NCI-H526 (cell line): ENCODE measurements around the gene KBTBD13.
A peak's percentile ranks its signal among the peaks of the same experiment; 100 is the strongest.
"Not testable (repeated sequence)": the region's sequence is repeated elsewhere in the genome, so short reads cannot be mapped to it uniquely, and the experiment has no call there.

Source experiments
- DNase-seq, 2 experiments: peaks; one replicate each; lab custom pipeline; 2025; lab: John Stamatoyannopoulos, UW

Gene KBTBD13

GRCh38 chr15:65076486-65077290 is at the start of gene KBTBD13:
KBTBD13 (plus strand) TSS chr15:65076746; CDS start chr15:65076816, 70 bp downstream.
- DNase-seq = no peak

DNA sequence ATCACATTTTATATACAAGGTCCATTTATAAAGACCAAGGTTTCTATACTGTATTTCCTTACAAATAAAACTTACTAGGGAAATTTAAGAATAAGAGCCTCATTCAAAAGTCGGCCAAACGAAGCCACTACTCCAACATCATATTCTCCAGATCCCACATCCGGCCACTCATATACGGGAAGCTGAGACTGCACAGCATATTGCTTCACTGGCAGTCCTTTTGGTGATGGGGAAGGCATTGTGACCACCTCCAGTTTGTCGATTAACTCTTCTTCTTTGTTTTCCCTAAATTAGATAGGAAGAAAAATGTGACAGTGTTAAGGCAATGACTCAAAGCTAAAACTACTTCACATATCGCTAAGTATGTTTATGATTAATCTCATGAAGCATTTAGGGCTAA is 49.8 kb upstream of the KBTBD13 start:
- no peak for DNase-seq

DNA sequence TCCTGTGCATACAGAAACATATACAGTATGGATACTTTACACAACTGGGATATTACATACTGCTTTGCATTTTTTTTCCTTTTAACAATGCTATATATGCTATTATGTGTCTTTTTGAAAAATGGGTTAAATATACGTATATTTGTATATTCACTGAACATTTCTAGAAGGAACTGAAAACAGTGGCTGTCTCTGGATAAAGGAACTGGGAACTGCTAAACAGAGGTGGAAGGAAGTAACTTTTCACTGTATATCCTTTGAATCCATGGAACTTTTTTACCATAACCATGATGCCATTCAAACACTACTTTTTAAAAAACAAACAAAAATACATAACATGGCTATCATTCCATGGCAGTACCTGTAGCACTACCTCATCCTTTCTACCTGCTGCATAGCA is 49.0 kb upstream of the KBTBD13 start:
- no peak for DNase-seq

DNA sequence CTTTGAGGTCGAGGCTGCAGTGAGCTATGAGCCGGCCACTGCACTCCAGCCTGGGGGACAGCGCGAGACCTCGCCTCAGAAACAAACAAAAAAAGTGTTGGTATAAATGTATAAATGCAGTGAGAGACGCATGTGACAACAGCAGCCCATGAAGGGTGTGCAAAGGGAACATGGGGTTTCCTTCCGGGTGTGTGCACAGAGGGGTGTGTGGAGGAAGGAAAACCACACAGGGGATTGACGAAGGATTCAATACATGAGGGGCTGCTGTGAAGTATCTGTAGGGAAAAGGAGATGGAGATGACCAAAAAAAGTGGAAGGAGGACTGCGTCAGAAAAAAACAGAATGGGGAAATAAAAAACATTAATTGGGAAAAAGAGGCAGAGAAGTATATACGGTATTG is 48.2 kb upstream of the KBTBD13 start:
- no peak for DNase-seq

DNA sequence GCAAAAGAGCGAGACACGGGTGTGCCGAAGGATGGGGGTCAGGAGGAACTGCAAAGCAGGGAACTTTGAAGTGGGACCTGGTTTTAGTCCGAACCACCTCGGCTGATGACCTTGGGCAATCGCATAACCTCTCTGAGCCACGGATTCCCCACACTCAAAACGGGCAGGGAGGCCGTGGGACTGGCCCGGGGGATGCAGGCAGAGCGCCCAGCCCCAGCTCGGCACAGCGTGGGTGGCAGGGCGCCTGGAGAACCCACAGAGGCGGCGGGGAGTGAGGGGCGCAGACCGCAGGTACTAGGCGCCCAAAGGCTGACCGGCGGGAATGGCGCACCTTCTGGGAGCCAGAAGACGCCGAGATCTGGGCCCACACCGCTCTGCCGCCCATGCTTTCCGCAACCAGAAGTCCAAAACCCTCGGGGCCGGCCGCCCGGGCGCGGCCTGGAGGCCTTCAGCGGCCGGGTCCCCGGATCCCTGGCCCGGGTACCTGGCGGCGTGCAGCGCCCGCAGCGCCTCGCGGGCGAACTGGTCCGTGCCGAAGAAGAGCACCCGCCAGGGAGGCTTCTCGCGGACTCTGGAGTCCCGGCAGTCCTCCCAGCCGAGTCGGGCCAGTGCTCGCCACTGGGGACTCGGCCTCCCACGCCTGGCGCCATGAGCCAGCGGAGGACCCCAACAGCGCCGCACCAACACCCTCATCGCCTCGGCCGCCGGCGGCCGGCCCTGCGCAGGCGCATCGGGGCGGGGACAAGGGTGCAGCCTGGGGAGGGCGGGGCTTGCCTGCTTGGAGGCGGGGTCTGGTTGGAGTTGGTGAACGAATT is 47.4 kb upstream of the KBTBD13 start, which contains the start of gene MTFMT:
Gene MTFMT (minus strand): TSS at position 719 of the 815 bp plus-strand sequence. CDS start 26 bp downstream, at position 693.
- peak; percentile 58 to 91 for DNase-seq

DNA sequence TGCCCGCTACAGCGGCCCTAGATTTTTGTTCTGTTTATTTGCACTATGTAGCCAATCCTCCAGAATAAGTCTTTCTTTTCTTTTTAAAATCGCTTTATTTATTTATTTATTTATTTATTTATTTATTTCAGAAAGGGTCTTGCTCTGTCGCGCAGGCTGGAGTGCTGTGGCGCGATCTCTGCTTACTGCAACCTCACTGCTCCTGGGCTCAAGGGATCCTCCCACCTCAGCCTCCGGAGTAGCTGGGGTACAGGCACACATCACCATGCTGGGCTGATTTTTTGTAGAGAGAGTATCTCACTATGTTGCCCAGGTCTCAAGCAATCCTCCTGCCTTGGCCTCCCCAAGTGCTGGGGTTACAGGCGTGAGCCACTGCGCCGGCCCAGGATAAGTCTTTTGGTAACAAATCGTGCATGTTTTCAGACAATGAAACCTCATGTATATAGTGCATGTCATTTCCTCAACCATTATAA is 46.8 kb upstream of the KBTBD13 start:
- DNase-seq = no peak

- peak; percentile 74 to 88 for DNase-seq
These were observed 43.6 kb upstream of the KBTBD13 start for GRCh38 chr15:65032801-65033537.

DNA sequence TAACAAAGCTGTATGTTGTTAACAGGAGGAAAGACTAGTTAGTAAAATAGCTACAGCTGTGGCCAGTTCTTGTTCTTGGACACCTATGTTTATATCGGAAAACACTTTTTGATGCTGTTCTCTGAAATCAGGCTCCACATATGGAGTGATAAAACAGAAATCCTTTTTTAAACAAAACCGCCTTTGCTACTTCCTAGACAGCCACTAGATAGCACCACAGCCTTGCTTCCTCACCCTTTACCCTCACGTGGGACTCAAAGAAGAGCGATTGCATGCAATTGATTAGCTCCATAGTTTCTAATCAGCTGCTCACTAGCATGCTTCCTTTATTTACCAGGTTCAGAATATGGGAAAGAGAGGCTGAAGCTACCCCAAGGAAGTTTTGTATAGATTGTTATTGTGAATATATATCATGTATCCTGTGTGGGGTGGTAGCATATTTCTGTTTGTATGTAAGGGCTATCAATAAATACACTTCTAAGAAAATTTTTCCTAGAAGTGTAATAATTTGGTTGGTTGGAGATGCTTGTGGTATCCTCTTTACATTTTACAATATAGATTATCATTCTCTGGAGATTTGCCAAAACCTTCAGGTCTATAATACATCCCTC is 42.8 kb upstream of the KBTBD13 start:
- DNase-seq = peak; percentile 40 to 56

DNA sequence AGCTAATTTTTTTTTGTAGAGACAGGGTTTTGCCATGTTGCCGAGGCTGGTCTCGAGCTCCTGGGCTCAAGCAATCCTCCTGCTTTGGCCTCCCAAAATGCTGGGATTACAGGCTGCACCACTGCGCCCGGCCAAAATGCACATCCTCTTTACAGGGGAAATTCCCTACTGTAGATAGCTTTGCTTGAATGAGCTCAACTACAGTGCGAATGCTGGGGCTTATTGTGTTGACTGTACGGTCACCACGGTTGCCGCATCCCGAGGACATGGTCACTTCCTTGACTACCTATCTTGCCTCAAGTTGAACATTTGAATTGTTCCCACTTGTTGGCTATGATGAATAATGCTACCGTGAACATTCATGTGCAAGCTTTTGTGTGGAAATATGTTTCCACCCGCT is 41.8 kb upstream of the KBTBD13 start:
- DNase-seq = no peak

DNA sequence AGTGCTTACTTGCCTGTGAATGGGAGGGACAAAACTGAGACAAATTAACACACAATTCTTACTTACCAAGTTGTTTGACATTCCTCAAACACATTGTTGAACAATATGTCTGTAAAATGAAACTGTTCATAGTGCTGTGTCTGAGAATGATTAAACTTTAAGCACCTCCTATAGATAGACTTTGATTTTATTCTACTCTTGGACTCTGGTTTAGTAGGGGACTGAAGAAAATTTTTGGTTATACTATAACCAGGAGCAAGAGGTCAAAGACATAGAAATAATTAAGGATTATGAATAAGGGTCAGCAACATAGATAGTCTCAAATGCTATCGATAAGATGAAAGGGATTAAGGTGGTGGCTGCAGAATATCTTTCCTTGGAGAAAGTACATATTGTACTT is 39.2 kb upstream of the KBTBD13 start:
- DNase-seq = no peak

- DNase-seq = no peak
These were observed 38.1 kb upstream of the KBTBD13 start for GRCh38 chr15:65038428-65038827.

GRCh38 chr15:65038836-65039235 is 37.7 kb upstream of the KBTBD13 start:
- no peak for DNase-seq

- no peak for DNase-seq
These were observed 36.1 kb upstream of the KBTBD13 start for GRCh38 chr15:65040461-65040860.

DNA sequence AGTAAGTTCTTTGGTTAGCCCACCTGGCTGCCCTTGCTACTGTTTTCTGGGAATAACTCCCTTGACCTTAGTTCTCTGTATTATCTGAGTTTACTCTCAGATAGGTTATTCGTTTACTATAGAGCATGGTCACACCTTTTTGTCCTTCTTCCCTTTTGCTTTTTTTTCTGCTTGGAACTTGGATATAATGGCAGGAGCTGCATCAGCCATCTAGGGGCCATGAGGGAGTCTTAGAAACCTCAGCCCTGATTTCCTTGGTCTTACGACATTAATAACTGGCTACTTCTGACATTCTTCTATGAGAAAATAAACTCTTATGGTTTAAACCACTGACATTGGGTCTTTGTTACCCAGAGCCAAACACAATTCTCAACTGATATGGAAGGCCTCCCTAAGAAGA is 34.8 kb upstream of the KBTBD13 start:
- DNase-seq = no peak

GRCh38 chr15:65042776-65043327 is 33.7 kb upstream of the KBTBD13 start:
- no peak for DNase-seq

GRCh38 chr15:65044218-65044617 is 32.3 kb upstream of the KBTBD13 start:
- DNase-seq = not testable (repeated sequence)

DNA sequence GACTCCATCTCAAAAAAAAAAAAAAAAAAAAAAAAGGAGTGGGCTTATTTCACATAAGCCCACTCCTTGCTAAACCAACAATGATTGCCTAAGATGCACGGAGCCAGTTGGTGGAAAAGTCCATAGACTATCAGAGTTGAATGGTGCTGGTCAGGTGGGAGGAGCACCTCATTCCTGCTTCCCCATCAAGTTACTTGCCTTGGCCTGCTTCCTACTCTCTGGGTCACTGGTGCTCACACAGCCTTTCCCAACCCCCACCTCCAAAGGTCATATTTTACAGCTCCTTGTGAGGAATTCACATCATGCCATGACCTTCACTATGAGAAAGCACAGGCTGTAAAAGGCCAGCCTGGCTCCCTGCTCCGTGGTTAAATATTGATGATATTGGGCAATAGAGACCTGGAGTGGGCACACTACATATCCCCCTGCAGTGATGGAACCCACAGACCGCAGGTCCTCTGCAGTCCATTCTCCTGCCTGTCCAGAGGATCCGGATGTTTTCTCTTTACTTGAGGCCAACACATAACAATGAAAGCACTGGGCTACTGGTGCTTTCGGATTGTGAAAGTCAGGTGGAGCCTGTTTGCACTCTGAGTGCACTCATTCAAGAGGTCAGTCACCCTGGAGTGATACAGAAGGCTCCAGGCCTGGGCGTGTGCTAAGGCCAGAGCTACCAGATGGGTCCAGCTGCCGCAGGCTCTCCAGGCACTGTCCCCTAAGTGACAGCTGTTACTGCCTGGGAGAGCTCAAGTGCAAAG is 31.6 kb upstream of the KBTBD13 start, which contains the start of gene SLC51B:
Gene SLC51B (plus strand): TSS at position 664 of the 758 bp plus-strand sequence. CDS start 4,618 bp downstream, outside the sequence.
- DNase-seq = peak in 1 of 2 experiments; percentile 67

DNA sequence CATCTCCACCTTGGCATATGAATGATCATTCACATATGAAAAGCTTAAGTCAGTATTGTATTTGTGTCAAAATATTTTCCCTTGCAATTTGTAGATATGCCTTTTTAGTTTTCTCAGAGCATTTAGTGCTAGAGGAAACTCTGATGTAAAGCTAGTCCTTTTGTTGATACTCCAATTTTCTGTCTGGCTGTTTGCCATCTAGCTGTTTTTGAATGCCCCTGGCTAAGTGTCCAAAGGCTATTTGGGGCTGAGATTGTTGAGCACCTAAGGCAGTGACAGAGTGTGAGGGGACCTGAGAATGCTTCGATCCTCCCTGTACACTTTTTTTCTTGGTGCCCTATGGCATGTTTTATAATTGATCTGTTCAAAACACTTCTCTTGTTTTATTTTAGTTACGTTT is 28.3 kb upstream of the KBTBD13 start:
- no peak for DNase-seq

DNA sequence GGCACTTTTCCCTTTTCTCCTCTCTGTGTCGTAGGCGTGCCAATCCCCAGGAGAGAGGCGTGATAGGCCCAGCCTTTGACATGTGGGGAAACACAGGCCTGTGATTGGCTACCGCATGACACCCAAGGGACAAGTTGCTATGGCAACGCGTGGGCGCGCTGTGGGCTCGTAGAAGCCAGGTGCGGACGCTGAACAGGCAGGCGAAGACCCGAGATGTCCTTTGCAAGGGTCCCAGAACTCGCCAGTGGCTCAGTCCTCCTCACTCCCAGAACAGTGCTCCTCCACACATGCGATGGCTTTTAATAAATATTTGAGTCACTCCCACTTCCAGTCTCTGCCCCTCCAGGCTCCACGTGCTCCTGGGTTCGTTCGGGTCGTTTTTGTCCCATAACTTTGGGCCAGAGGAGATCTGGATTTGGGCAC is 27.1 kb upstream of the KBTBD13 start:
- DNase-seq = peak; percentile 94 to 98

DNA sequence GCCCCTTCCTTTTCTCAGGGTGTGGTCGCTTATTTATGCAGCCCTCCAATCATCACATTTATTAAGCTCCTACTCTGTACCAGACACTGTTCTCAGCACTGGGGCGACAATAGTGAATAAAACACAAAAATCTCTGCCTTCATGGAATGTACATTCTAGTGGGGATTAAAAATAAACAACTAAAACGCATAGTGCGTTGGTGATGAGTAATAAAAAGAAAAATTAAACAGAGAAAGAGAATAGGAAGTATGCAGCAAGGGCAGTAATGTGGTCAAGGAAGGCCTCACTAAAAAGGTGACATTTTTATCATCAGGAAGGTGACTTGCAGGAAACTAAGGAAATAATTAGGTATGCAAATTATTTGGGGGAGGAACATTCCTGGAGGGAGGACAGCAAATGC is 26.3 kb upstream of the KBTBD13 start:
- no peak for DNase-seq
